T-cell (primary cell): ENCODE results near the gene FSTL4. TPM values are rescaled to one million over a fixed set of nuclear protein-coding genes. Genes with fewer than 3 reads are reported as not detected.

Source experiments
- ATAC-seq, 4 experiments: fragments of 200-7000 bp in 3 of 4; fragments of 150-1000 bp in 1 of 4; cut with Tn5 transposase; replicated peaks in 1 of 4; 1 replicate in 3 of 4; 2 replicates in 1 of 4; pipeline ENCODE4 v1.10.0; 2021; ENCODE audit warnings: moderate library complexity in 3 of 4, mild to moderate bottlenecking in 2 of 4, moderate number of reproducible peaks in 1 of 4
- CTCF ChIA-PET, 2 donors: fragments of 300-600 bp; sonication (Branson Sonifier 250); formaldehyde crosslinking; loops; one replicate each; lab custom pipeline; 2022; ENCODE audit warnings: antibody characterized with exemption in 2 of 2; lab: Charles Lee
- POLR2A ChIA-PET, 2 donors: fragments of 300-600 bp; sonication (Branson Sonifier 250); formaldehyde crosslinking; loops; one replicate each; lab custom pipeline; 2022; ENCODE audit warnings: antibody characterized with exemption in 2 of 2; lab: Charles Lee
- DNase-seq, 35 experiments: peaks; one replicate each; pipeline versions ENCODE4 v3.0.0 to v3.0.0-alpha.2; 2013 to 2023
- H3K27ac ChIP-seq: one replicate; pipeline ENCODE4 v1.5.1; 2013; ENCODE audit warnings: low read length
- H3K27me3 ChIP-seq, 2 experiments: replicated peaks in 1 of 2; 1 replicate in 1 of 2; 2 replicates in 1 of 2; pipeline versions ENCODE4 v1.6.1 to v1.7.0; 2013; ENCODE audit warnings: low read length in 1 of 2, mixed read lengths in 1 of 2; ENCODE audit not compliant: control insufficient read depth in 2 of 2, insufficient read depth in 2 of 2; ENCODE audit errors: extremely low read depth in 1 of 2
- H3K36me3 ChIP-seq, 2 donors: 1 replicate in 1 of 2; 2 replicates in 1 of 2; pipeline versions ENCODE4 v1.6.1 to v1.7.0; 2013; ENCODE audit warnings: low read length in 1 of 2; ENCODE audit not compliant: control insufficient read depth in 2 of 2, insufficient read depth in 1 of 2; ENCODE audit errors: extremely low read depth in 1 of 2
- H3K4me1 ChIP-seq, 2 experiments: 1 replicate in 1 of 2; 2 replicates in 1 of 2; pipeline versions ENCODE4 v1.6.1 to v1.7.0; 2013; ENCODE audit warnings: low read length in 2 of 2, mixed read lengths in 1 of 2; ENCODE audit not compliant: insufficient read depth in 2 of 2, control insufficient read depth in 1 of 2; ENCODE audit errors: extremely low read depth in 1 of 2
- H3K4me3 ChIP-seq, 2 donors: 1 replicate in 1 of 2; 2 replicates in 1 of 2; pipeline versions ENCODE4 v1.5.1 to v1.7.0; 2013; ENCODE audit warnings: mild to moderate bottlenecking in 2 of 2, low read length in 1 of 2, moderate library complexity in 1 of 2; ENCODE audit not compliant: control insufficient read depth in 1 of 2; ENCODE audit errors: extremely low read depth in 1 of 2
- H3K9me3 ChIP-seq: 2 replicates; pipeline ENCODE4 v1.7.0; 2013
- H3K27ac Mint-ChIP-seq, 2 donors: one replicate each; pipeline ENCODE4 v1.8.0; 2020 to 2021; ENCODE audit warnings: mild to moderate bottlenecking in 2 of 2, mixed read lengths in 2 of 2
- H3K27me3 Mint-ChIP-seq, 2 donors: one replicate each; pipeline ENCODE4 v1.8.0; 2021 to 2022; ENCODE audit warnings: mixed read lengths in 2 of 2
- H3K36me3 Mint-ChIP-seq: one replicate; pipeline ENCODE4 v1.8.0; 2021; ENCODE audit warnings: mixed read lengths
- H3K4me1 Mint-ChIP-seq, 3 donors: one replicate each; pipeline ENCODE4 v1.8.0; 2020 to 2022; ENCODE audit warnings: mixed read lengths in 3 of 3, mild to moderate bottlenecking in 1 of 3
- H3K4me3 Mint-ChIP-seq, 3 donors: one replicate each; pipeline ENCODE4 v1.8.0; 2020 to 2022; ENCODE audit warnings: mild to moderate bottlenecking in 3 of 3, mixed read lengths in 3 of 3, moderate library complexity in 3 of 3
- H3K9me3 Mint-ChIP-seq, 3 donors: one replicate each; pipeline ENCODE4 v1.8.0; 2020 to 2022; ENCODE audit warnings: mixed read lengths in 3 of 3
- WGBS: methylation state at CpG from one replicate; pipeline ENCODE4 v1.1.5; 2013; ENCODE audit warnings: missing lambda C conversion rate; ENCODE audit not compliant: insufficient coverage; 5-methylcytosine and 5-hydroxymethylcytosine counted together
- total RNA-seq, 35 experiments: library from RNA in 6 of 35; stranded (reverse) in 6 of 35; fragments of 120-200 nt in 1 of 35; gene quantifications; one replicate each; pipeline versions ENCODE4 v1.2.1 to v1.2.4 and lab custom pipeline; 2013 to 2026

Gene FSTL4
- total RNA-seq, 5 donors from 2014 or later (not counting 1 experiment from before 2014, with no cell fraction given): 1.6 TPM; not detected in 3

GRCh38 chr5:133368916-133369783, 243.2 kb downstream of the FSTL4 start:
- H3K27me3 ChIP-seq: peaks cover 0 to 35% of the 10 kb centered on the region in 2 experiments
- POLR2A ChIA-PET: no interaction called here
- no peak overlapping the region for H3K4me3 ChIP-seq
- H3K4me1 Mint-ChIP-seq: peaks cover 0 to 6% (median 0%) of the 10 kb centered on the region in 3 donors
- H3K27ac Mint-ChIP-seq: no peak overlapping the region
- WGBS: 71% methylated on average over 4 of the region's 7 CpGs
- CTCF ChIA-PET: interaction anchor here in 1 of 2 donors (0.5 kb wide), 1 partner anchor 12 kb away, joined by 3 read pairs; no protein-coding TSS in a partner anchor
- H3K27me3 Mint-ChIP-seq: peaks cover 4 to 22% of the 10 kb centered on the region in 2 donors
- H3K4me1 ChIP-seq: no peaks in the 10 kb centered on the region
- H3K36me3 Mint-ChIP-seq: no peaks in the 10 kb centered on the region
- H3K9me3 Mint-ChIP-seq: peaks cover 0 to 2% (median 0%) of the 10 kb centered on the region in 3 donors
- DNase-seq (no peak), ATAC-seq (no peak)
- H3K4me3 Mint-ChIP-seq: no peak overlapping the region
- H3K9me3 ChIP-seq: no peaks in the 10 kb centered on the region
- H3K36me3 ChIP-seq: no peaks in the 10 kb centered on the region
- no peak overlapping the region for H3K27ac ChIP-seq

GRCh38 chr5:133367984-133368383, 244.4 kb downstream of the FSTL4 start:
- Histone ChIP-seq H3K27me3 (peaks cover 0 to 31% of the 10 kb centered on the region in 2 experiments), H3K4me1 (no peaks in the 10 kb centered on the region), H3K36me3 (no peaks in the 10 kb centered on the region), H3K27ac (no peak overlapping the region), H3K4me3 (no peak overlapping the region), H3K9me3 (no peaks in the 10 kb centered on the region)
- peaks cover 0 to 6% (median 0%) of the 10 kb centered on the region in 3 donors for H3K4me1 Mint-ChIP-seq
- ChIA-PET POLR2A (no interaction called here), CTCF (no interaction called here)
- H3K9me3 Mint-ChIP-seq: no peaks in the 10 kb centered on the region
- ATAC-seq (no peak), DNase-seq (no peak)
- no peak overlapping the region for H3K4me3 Mint-ChIP-seq
- no peaks in the 10 kb centered on the region for H3K36me3 Mint-ChIP-seq
- H3K27ac Mint-ChIP-seq: no peak overlapping the region
- WGBS: 85% methylated on average over 2 of the region's 2 CpGs
- H3K27me3 Mint-ChIP-seq: peaks cover 4 to 29% of the 10 kb centered on the region in 2 donors

GRCh38 chr5:133367071-133367786, 245.1 kb downstream of the FSTL4 start:
- ChIA-PET POLR2A (no interaction called here), CTCF (no interaction called here)
- no peaks in the 10 kb centered on the region for H3K36me3 ChIP-seq
- Mint-ChIP-seq H3K36me3 (no peaks in the 10 kb centered on the region), H3K4me1 (peaks cover 0 to 6% (median 0%) of the 10 kb centered on the region in 3 donors), H3K4me3 (no peak overlapping the region), H3K9me3 (no peaks in the 10 kb centered on the region), H3K27ac (no peak overlapping the region), H3K27me3 (peaks cover 4 to 27% of the 10 kb centered on the region in 2 donors)
- DNase-seq: no peak
- H3K27me3 ChIP-seq: peaks cover 0 to 32% of the 10 kb centered on the region in 2 experiments
- no peak for ATAC-seq
- no peaks in the 10 kb centered on the region for H3K9me3 ChIP-seq
- H3K4me3 ChIP-seq: no peak overlapping the region
- 82% methylated on average over 5 of the region's 6 CpGs for WGBS
- no peak overlapping the region for H3K27ac ChIP-seq
- no peaks in the 10 kb centered on the region for H3K4me1 ChIP-seq

- no peak for ATAC-seq
- Mint-ChIP-seq H3K36me3 (no peaks in the 10 kb centered on the region), H3K4me1 (peaks cover 0 to 6% (median 0%) of the 10 kb centered on the region in 3 donors), H3K4me3 (no peak overlapping the region), H3K27ac (no peak overlapping the region), H3K9me3 (no peaks in the 10 kb centered on the region), H3K27me3 (peaks cover 4 to 21% of the 10 kb centered on the region in 2 donors)
- Histone ChIP-seq H3K9me3 (no peaks in the 10 kb centered on the region), H3K4me1 (no peaks in the 10 kb centered on the region), H3K27ac (no peak overlapping the region), H3K4me3 (no peak overlapping the region), H3K27me3 (peaks cover 0 to 28% of the 10 kb centered on the region in 2 experiments), H3K36me3 (no peaks in the 10 kb centered on the region)
- no peak for DNase-seq
- CTCF ChIA-PET: no interaction called here
- POLR2A ChIA-PET: no interaction called here
- WGBS: 90% methylated on average over 3 of the region's 6 CpGs
Measured at GRCh38 chr5:133366438-133366837, 245.9 kb downstream of the FSTL4 start.

GRCh38 chr5:133365738-133366137, 246.6 kb downstream of the FSTL4 start:
- Mint-ChIP-seq H3K27ac (no peak overlapping the region), H3K27me3 (peaks cover 4 to 18% of the 10 kb centered on the region in 2 donors), H3K9me3 (no peaks in the 10 kb centered on the region), H3K4me1 (peaks cover 0 to 6% (median 0%) of the 10 kb centered on the region in 3 donors), H3K4me3 (no peak overlapping the region), H3K36me3 (no peaks in the 10 kb centered on the region)
- Histone ChIP-seq H3K4me1 (no peaks in the 10 kb centered on the region), H3K27ac (no peak overlapping the region), H3K9me3 (no peaks in the 10 kb centered on the region), H3K36me3 (no peaks in the 10 kb centered on the region), H3K27me3 (peaks cover 0 to 24% of the 10 kb centered on the region in 2 experiments), H3K4me3 (no peak overlapping the region)
- ChIA-PET POLR2A (no interaction called here), CTCF (no interaction called here)
- DNase-seq: no peak
- no peak for ATAC-seq
- WGBS: 93% methylated on average over 6 of the region's 6 CpGs

- CTCF ChIA-PET: no interaction called here
- no peak for DNase-seq
- Mint-ChIP-seq H3K4me1 (peaks cover 0 to 2% (median 0%) of the 10 kb centered on the region in 3 donors), H3K27me3 (peaks cover 0 to 15% of the 10 kb centered on the region in 2 donors), H3K4me3 (no peak overlapping the region), H3K27ac (no peak overlapping the region), H3K36me3 (no peaks in the 10 kb centered on the region), H3K9me3 (no peaks in the 10 kb centered on the region)
- peaks cover 0 to 18% of the 10 kb centered on the region in 2 experiments for H3K27me3 ChIP-seq
- H3K27ac ChIP-seq: no peak overlapping the region
- no peaks in the 10 kb centered on the region for H3K36me3 ChIP-seq
- no peak for ATAC-seq
- no peak overlapping the region for H3K4me3 ChIP-seq
- POLR2A ChIA-PET: no interaction called here
- WGBS: 37% methylated on average over 5 of the region's 12 CpGs
- H3K4me1 ChIP-seq: no peaks in the 10 kb centered on the region
- no peaks in the 10 kb centered on the region for H3K9me3 ChIP-seq
Measured at GRCh38 chr5:133364936-133365707, 247.2 kb downstream of the FSTL4 start.
